Measurements from ENCODE around the gene PHF2. TPM values are rescaled to one million over a fixed set of nuclear protein-coding genes. Genes with fewer than 3 reads are reported as not detected.
A peak's percentile ranks its signal among the peaks of the same experiment; 100 is the strongest.

PHF2 gene
- total and polyA plus RNA-seq, 2 experiments from 2014 or later, result 4.3 to 11.8 TPM

- Mint-ChIP-seq H3K4me3 (no peak overlapping the region), H3K27me3 (ENCODE audit: insufficient read depth, low read depth, poor library complexity) (peaks cover 4% of the 10 kb centered on the region), H3K9me3 (peaks cover 7% of the 10 kb centered on the region; the same call in 1 of the 3 replicates), H3K4me1 (peaks cover 39% of the 10 kb centered on the region), H3K36me3 (ENCODE audit: low read depth) (peaks cover 12% of the 10 kb centered on the region), H3K27ac (0 out of 2 replicates have a peak overlapping the region, but pooled peaks have one; percentile 41)
- Histone ChIP-seq H2AFZ (no peak overlapping the region), H3K4me2 (peak overlapping the region; percentile 69), H4K20me1 (replicated peaks; ENCODE audit: insufficient read depth) (0 out of 2 replicates have a peak, but pooled peaks cover 2% of the 10 kb centered on the region), H3K9me2 (ENCODE audit: insufficient read depth) (peaks cover 5% of the 10 kb centered on the region; the same call in 1 of the 2 replicates), H3K79me2 (replicated peaks; ENCODE audit: insufficient read depth) (peaks cover 24% of the 10 kb centered on the region), H3K36me3 (ENCODE audit: insufficient read depth) (no peaks in the 10 kb centered on the region), H3K4me1 (ENCODE audit: insufficient read depth) (peaks cover 34% of the 10 kb centered on the region), H3K4me3 (peak overlapping the region; percentile 34; the same call in 1 of the 2 replicates), H3K27ac (ENCODE audit: low read depth) (peak overlapping the region; percentile 87; the same call in 1 of the 2 replicates), H3F3A (replicated peaks; ENCODE audit: low read depth) (no peaks in the 10 kb centered on the region), H3K27me3 (ENCODE audit: insufficient read depth) (no peaks in the 10 kb centered on the region)
- TF ChIP-seq, protein P1, sequence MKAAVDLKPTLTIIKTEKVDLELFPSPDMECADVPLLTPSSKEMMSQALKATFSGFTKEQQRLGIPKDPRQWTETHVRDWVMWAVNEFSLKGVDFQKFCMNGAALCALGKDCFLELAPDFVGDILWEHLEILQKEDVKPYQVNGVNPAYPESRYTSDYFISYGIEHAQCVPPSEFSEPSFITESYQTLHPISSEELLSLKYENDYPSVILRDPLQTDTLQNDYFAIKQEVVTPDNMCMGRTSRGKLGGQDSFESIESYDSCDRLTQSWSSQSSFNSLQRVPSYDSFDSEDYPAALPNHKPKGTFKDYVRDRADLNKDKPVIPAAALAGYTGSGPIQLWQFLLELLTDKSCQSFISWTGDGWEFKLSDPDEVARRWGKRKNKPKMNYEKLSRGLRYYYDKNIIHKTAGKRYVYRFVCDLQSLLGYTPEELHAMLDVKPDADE (IDR thresholded peaks at IDR 0.05), result no peak
- TF ChIP-seq, protein P2, sequence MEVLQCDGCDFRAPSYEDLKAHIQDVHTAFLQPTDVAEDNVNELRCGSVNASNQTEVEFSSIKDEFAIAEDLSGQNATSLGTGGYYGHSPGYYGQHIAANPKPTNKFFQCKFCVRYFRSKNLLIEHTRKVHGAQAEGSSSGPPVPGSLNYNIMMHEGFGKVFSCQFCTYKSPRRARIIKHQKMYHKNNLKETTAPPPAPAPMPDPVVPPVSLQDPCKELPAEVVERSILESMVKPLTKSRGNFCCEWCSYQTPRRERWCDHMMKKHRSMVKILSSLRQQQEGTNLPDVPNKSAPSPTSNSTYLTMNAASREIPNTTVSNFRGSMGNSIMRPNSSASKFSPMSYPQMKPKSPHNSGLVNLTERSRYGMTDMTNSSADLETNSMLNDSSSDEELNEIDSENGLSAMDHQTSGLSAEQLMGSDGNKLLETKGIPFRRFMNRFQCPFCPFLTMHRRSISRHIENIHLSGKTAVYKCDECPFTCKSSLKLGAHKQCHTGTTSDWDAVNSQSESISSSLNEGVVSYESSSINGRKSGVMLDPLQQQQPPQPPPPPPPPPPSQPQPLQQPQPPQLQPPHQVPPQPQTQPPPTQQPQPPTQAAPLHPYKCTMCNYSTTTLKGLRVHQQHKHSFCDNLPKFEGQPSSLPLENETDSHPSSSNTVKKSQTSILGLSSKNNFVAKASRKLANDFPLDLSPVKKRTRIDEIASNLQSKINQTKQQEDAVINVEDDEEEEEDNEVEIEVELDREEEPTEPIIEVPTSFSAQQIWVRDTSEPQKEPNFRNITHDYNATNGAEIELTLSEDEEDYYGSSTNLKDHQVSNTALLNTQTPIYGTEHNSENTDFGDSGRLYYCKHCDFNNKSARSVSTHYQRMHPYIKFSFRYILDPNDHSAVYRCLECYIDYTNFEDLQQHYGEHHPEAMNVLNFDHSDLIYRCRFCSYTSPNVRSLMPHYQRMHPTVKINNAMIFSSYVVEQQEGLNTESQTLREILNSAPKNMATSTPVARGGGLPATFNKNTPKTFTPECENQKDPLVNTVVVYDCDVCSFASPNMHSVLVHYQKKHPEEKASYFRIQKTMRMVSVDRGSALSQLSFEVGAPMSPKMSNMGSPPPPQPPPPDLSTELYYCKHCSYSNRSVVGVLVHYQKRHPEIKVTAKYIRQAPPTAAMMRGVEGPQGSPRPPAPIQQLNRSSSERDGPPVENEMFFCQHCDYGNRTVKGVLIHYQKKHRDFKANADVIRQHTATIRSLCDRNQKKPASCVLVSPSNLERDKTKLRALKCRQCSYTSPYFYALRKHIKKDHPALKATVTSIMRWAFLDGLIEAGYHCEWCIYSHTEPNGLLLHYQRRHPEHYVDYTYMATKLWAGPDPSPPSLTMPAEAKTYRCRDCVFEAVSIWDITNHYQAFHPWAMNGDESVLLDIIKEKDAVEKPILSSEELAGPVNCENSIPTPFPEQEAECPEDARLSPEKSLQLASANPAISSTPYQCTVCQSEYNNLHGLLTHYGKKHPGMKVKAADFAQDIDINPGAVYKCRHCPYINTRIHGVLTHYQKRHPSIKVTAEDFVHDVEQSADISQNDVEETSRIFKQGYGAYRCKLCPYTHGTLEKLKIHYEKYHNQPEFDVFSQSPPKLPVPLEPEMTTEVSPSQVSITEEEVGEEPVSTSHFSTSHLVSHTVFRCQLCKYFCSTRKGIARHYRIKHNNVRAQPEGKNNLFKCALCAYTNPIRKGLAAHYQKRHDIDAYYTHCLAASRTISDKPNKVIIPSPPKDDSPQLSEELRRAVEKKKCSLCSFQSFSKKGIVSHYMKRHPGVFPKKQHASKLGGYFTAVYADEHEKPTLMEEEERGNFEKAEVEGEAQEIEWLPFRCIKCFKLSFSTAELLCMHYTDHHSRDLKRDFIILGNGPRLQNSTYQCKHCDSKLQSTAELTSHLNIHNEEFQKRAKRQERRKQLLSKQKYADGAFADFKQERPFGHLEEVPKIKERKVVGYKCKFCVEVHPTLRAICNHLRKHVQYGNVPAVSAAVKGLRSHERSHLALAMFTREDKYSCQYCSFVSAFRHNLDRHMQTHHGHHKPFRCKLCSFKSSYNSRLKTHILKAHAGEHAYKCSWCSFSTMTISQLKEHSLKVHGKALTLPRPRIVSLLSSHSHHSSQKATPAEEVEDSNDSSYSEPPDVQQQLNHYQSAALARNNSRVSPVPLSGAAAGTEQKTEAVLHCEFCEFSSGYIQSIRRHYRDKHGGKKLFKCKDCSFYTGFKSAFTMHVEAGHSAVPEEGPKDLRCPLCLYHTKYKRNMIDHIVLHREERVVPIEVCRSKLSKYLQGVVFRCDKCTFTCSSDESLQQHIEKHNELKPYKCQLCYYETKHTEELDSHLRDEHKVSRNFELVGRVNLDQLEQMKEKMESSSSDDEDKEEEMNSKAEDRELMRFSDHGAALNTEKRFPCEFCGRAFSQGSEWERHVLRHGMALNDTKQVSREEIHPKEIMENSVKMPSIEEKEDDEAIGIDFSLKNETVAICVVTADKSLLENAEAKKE (CRISPR knock-in tag; IDR thresholded peaks at IDR 0.05), result no peak
- TF ChIP-seq JUNB (IDR thresholded peaks at IDR 0.05; ENCODE audit: unreplicated experiment), result no peak
- peak; percentile 52 for ATAC-seq
- peak; percentile 52 for DNase-seq (ENCODE audit: low spot score)
Observed at GRCh38 chr9:93600504-93600903, 24.1 kb downstream of the PHF2 start.

DNA sequence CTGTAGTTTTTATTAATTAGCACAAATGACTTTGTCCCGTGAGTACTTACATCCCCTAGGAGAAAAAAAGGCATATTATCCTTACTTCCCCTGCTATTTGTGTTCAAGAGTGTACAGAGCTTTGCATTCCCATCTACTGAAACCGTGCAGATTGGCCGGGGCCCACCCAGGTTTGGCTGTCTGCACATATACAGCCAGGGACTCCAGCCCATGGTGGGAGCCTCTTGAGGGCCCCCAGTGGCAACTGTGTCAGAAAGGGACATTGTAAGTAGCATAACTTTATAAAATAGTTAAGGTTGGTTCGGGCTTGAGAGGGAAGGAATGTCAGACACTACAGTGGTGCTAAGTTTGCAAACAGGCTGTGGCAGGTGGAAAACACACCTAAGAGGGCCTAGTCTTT is 24.7 kb downstream of the PHF2 start:
- H3F3A ChIP-seq (replicated peaks; ENCODE audit: low read depth), result no peaks in the 10 kb centered on the region
- H3K9me3 Mint-ChIP-seq, result peaks cover 9% of the 10 kb centered on the region; the same call in 1 of the 3 replicates
- H3K9me2 ChIP-seq (ENCODE audit: insufficient read depth), result peaks cover 6% of the 10 kb centered on the region; the same call in 1 of the 2 replicates
- peak overlapping the region; percentile 69 for H3K4me2 ChIP-seq
- no peak for DNase-seq (ENCODE audit: low spot score)
- H3K27me3 Mint-ChIP-seq (ENCODE audit: insufficient read depth, low read depth, poor library complexity), result peaks cover 4% of the 10 kb centered on the region
- 0 out of 2 replicates have a peak overlapping the region, but pooled peaks have one; percentile 53 for H3K27ac ChIP-seq (ENCODE audit: low read depth)
- H4K20me1 ChIP-seq (replicated peaks; ENCODE audit: insufficient read depth), result 0 out of 2 replicates have a peak, but pooled peaks cover 4% of the 10 kb centered on the region
- no peaks in the 10 kb centered on the region for H3K36me3 ChIP-seq (ENCODE audit: insufficient read depth)
- ATAC-seq, result no peak
- H3K36me3 Mint-ChIP-seq (ENCODE audit: low read depth), result peaks cover 15% of the 10 kb centered on the region
- H3K4me1 Mint-ChIP-seq, result peaks cover 39% of the 10 kb centered on the region
- H3K4me1 ChIP-seq (ENCODE audit: insufficient read depth), result peaks cover 34% of the 10 kb centered on the region
- H3K4me3 Mint-ChIP-seq, result no peak overlapping the region; the same call in 2 of the 3 replicates
- no peak overlapping the region for H2AFZ ChIP-seq
- H3K27me3 ChIP-seq (ENCODE audit: insufficient read depth), result no peaks in the 10 kb centered on the region
- no peak overlapping the region for H3K27ac Mint-ChIP-seq
- 0 out of 2 replicates have a peak overlapping the region, but pooled peaks have one; percentile 34 for H3K4me3 ChIP-seq
- peaks cover 27% of the 10 kb centered on the region for H3K79me2 ChIP-seq (replicated peaks; ENCODE audit: insufficient read depth)
- TF ChIP-seq JUNB (IDR thresholded peaks at IDR 0.05; ENCODE audit: unreplicated experiment) (no peak), ZNF114 (CRISPR knock-in tag; IDR thresholded peaks at IDR 0.05) (no peak), STAT1 (IDR thresholded peaks at IDR 0.05; ENCODE audit: unreplicated experiment) (no peak), POLR2AphosphoS5 (IDR thresholded peaks at IDR 0.05; ENCODE audit: low read depth) (no peak), NANOG (IDR thresholded peaks at IDR 0.05; ENCODE audit: borderline replicate concordance) (no peak)
- TF ChIP-seq, protein P3, sequence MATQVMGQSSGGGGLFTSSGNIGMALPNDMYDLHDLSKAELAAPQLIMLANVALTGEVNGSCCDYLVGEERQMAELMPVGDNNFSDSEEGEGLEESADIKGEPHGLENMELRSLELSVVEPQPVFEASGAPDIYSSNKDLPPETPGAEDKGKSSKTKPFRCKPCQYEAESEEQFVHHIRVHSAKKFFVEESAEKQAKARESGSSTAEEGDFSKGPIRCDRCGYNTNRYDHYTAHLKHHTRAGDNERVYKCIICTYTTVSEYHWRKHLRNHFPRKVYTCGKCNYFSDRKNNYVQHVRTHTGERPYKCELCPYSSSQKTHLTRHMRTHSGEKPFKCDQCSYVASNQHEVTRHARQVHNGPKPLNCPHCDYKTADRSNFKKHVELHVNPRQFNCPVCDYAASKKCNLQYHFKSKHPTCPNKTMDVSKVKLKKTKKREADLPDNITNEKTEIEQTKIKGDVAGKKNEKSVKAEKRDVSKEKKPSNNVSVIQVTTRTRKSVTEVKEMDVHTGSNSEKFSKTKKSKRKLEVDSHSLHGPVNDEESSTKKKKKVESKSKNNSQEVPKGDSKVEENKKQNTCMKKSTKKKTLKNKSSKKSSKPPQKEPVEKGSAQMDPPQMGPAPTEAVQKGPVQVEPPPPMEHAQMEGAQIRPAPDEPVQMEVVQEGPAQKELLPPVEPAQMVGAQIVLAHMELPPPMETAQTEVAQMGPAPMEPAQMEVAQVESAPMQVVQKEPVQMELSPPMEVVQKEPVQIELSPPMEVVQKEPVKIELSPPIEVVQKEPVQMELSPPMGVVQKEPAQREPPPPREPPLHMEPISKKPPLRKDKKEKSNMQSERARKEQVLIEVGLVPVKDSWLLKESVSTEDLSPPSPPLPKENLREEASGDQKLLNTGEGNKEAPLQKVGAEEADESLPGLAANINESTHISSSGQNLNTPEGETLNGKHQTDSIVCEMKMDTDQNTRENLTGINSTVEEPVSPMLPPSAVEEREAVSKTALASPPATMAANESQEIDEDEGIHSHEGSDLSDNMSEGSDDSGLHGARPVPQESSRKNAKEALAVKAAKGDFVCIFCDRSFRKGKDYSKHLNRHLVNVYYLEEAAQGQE (IDR thresholded peaks at IDR 0.05; ENCODE audit: unreplicated experiment), result no peak
- TF ChIP-seq, protein P1 (IDR thresholded peaks at IDR 0.05), result no peak
